OCI-LY7 (cell line): Measurements from ENCODE around the gene UBE2E3. TPM values are rescaled to one million over a fixed set of nuclear protein-coding genes. Genes with fewer than 3 reads are reported as not detected.
A peak's percentile ranks its signal among the peaks of the same experiment; 100 is the strongest.
"Not testable (repeated sequence)": the region's sequence is repeated elsewhere in the genome, so short reads cannot be mapped to it uniquely, and the experiment has no call there.

Source experiments
- BruUV-seq: library from RNA; stranded (reverse); fragments of 400-500 nt; replicated peaks from 2 replicates; lab custom pipeline; 2021; lab: Mats Ljungman, UMichigan
- CTCF ChIA-PET: fragments of 300-600 bp; sonication (Branson Sonifier 250); formaldehyde crosslinking; loops from one replicate; lab custom pipeline; 2022; ENCODE audit warnings: antibody characterized with exemption; ENCODE audit not compliant: unreplicated experiment; lab: Charles Lee
- POLR2A ChIA-PET: fragments of 300-600 bp; sonication (Branson Sonifier 250); formaldehyde crosslinking; loops from one replicate; lab custom pipeline; 2022; ENCODE audit warnings: antibody characterized with exemption; lab: Charles Lee
- DNase-seq: peaks from one replicate; pipeline ENCODE4 v3.0.0-alpha.2; 2015; ENCODE audit warnings: low spot score
- H2AFZ ChIP-seq: fragments of 200-600 bp; sonication (generic), shearing (Covaris generic); 2 replicates; pipeline ENCODE4 v1.6.1; 2014; ENCODE audit warnings: mild to moderate bottlenecking, antibody characterized with exemption, low read length, moderate library complexity
- H3K27ac ChIP-seq: fragments of 200-600 bp; sonication (generic); 2 replicates; pipeline ENCODE4 v1.5.1; 2014; ENCODE audit warnings: mixed run types, low read depth, mild to moderate bottlenecking, moderate library complexity, low read length, inconsistent platforms; ENCODE audit not compliant: poor library complexity, severe bottlenecking
- H3K36me3 ChIP-seq: fragments of 200-600 bp; sonication (generic); 2 replicates; pipeline ENCODE4 v1.6.1; 2014; ENCODE audit warnings: mild to moderate bottlenecking, antibody characterized with exemption, low read length, moderate library complexity, mixed read lengths; ENCODE audit not compliant: insufficient read depth
- H3K4me1 ChIP-seq: fragments of 200-600 bp; sonication (generic); 2 replicates; pipeline ENCODE4 v1.5.1; 2014; ENCODE audit warnings: mild to moderate bottlenecking, low read length; ENCODE audit not compliant: insufficient read depth, poor library complexity, severe bottlenecking
- H3K4me2 ChIP-seq: fragments of 200-600 bp; sonication (generic); 2 replicates; pipeline ENCODE4 v1.6.1; 2014; ENCODE audit warnings: mild to moderate bottlenecking, low read length
- H3K4me3 ChIP-seq: fragments of 200-600 bp; sonication (generic); 2 replicates; pipeline ENCODE4 v1.5.1; 2014; ENCODE audit warnings: mild to moderate bottlenecking, low read depth, low read length; ENCODE audit not compliant: poor library complexity, severe bottlenecking
- H3K79me2 ChIP-seq: fragments of 200-600 bp; sonication (generic); 2 replicates; pipeline ENCODE4 v1.6.1; 2016; ENCODE audit warnings: low read depth, mild to moderate bottlenecking, low read length, moderate library complexity, mixed read lengths; ENCODE audit not compliant: insufficient read depth
- H3K9me2 ChIP-seq: fragments of 200-600 bp; sonication (generic); 2 replicates; pipeline ENCODE4 v1.6.1; 2016; ENCODE audit warnings: mild to moderate bottlenecking, low read length, mixed read lengths; ENCODE audit not compliant: insufficient read depth
- H3K9me3 ChIP-seq: fragments of 200-600 bp; sonication (generic); 2 replicates; pipeline ENCODE4 v1.6.1; 2014; ENCODE audit warnings: mild to moderate bottlenecking, mixed run types, low read length, mixed read lengths
- H4K20me1 ChIP-seq: fragments of 200-600 bp; sonication (generic); 2 replicates; pipeline ENCODE4 v1.6.1; 2014; ENCODE audit warnings: mild to moderate bottlenecking, antibody characterized with exemption, low read length, moderate library complexity, mixed read lengths; ENCODE audit not compliant: insufficient read depth
- EZH2phosphoT487 ChIP-seq: fragments of 200-600 bp; sonication (generic); IDR thresholded peaks from 2 replicates; pipeline ENCODE4 v1.6.1; 2018; ENCODE audit warnings: low read depth, borderline replicate concordance, mild to moderate bottlenecking, mixed run types, antibody characterized with exemption, low read length, moderate library complexity, mixed read lengths
- intact Hi-C: fragments of 100-400 bp; cut with micrococcal nuclease; formaldehyde crosslinking; loops from one replicate; pipeline ENCODE4 v1.10.0; 2022; ENCODE audit not compliant: unreplicated experiment
- total RNA-seq, 2 experiments: library from RNA; depleted of rRNA in 1 of 2; stranded (reverse); fragments of >200 nt in 1 of 2; shearing (Covaris generic) in 1 of 2; gene quantifications; 2 replicates each; pipeline ENCODE4 v1.2.3, GENCODE V29; 2014 to 2022
- TF ChIP-seq, protein P1 (sequence below): fragments of 200-600 bp; sonication (generic); conservative IDR thresholded peaks from 2 replicates; pipeline ENCODE4 v1.5.1; 2014; ENCODE audit warnings: mild to moderate bottlenecking, antibody characterized with exemption, low read length, moderate library complexity, mixed read lengths

Gene UBE2E3
- total RNA-seq, 2 experiments from 2014 or later, result 33.7 to 48.6 TPM

DNA sequence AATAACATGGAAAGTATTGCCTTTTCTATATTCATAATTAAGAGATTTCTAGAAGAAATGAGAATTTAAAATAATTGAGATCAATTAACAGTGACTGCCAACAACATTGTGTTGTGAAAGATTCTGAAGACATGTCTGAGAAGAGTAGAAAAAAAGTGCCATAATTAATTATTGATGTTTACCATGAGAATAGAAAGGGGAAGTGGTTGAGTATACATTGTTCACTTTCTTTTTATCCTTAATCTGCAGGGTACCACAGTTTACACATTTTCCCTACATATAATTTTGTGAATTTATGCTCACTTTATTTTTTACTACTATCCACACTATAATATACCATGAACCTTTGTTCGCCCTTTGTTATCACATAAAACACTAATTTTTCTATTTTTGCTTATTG lies 47.1 kb upstream of the UBE2E3 start:
- H3K4me2 ChIP-seq, result no peak overlapping the region
- H4K20me1 ChIP-seq, result no peaks in the 10 kb centered on the region
- no peak overlapping the region for H3K4me3 ChIP-seq
- no peak for TF ChIP-seq EZH2phosphoT487
- TF ChIP-seq, protein P1, sequence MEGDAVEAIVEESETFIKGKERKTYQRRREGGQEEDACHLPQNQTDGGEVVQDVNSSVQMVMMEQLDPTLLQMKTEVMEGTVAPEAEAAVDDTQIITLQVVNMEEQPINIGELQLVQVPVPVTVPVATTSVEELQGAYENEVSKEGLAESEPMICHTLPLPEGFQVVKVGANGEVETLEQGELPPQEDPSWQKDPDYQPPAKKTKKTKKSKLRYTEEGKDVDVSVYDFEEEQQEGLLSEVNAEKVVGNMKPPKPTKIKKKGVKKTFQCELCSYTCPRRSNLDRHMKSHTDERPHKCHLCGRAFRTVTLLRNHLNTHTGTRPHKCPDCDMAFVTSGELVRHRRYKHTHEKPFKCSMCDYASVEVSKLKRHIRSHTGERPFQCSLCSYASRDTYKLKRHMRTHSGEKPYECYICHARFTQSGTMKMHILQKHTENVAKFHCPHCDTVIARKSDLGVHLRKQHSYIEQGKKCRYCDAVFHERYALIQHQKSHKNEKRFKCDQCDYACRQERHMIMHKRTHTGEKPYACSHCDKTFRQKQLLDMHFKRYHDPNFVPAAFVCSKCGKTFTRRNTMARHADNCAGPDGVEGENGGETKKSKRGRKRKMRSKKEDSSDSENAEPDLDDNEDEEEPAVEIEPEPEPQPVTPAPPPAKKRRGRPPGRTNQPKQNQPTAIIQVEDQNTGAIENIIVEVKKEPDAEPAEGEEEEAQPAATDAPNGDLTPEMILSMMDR, result no peak
- no peaks in the 10 kb centered on the region for H3K9me3 ChIP-seq
- no TSS peak for BruUV-seq
- no peaks in the 10 kb centered on the region for H3K79me2 ChIP-seq
- no peak overlapping the region for H3K27ac ChIP-seq
- H3K9me2 ChIP-seq, result no peaks in the 10 kb centered on the region
- no peak for DNase-seq
- ChIA-PET POLR2A (interaction anchor here (1.3 kb wide), 1 partner anchor 8 kb away, joined by 3 read pairs; no protein-coding TSS in a partner anchor), CTCF (no interaction called here)
- intact Hi-C loops, result no loop called here
- no peaks in the 10 kb centered on the region for H3K36me3 ChIP-seq
- no peaks in the 10 kb centered on the region for H3K4me1 ChIP-seq
- no peak overlapping the region for H2AFZ ChIP-seq

DNA sequence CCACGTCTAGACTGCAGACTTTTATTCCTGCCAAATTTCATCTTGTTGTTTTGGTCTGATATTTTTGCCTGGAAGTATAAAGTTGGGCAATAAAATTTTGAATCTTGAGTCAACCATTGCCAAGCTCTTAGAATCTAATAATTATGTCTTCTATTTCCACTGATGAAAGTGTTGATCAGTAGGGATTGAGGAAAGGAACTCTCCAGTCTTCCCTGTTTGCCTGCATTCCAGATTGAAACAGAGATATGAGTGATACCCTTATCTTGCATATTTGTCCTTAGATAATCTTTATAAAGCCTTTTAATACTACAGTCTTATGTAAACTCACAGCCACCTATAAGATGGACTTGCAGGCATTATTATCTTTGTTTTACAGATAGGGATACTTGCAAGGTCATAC lies 45.5 kb upstream of the UBE2E3 start:
- intact Hi-C loops, result no loop called here
- no peak for TF ChIP-seq EZH2phosphoT487
- TF ChIP-seq, protein P1, result no peak
- ChIA-PET POLR2A (no interaction called here), CTCF (no interaction called here)
- no peaks in the 10 kb centered on the region for H3K9me2 ChIP-seq
- no peak overlapping the region for H3K27ac ChIP-seq
- no peaks in the 10 kb centered on the region for H3K79me2 ChIP-seq
- H3K9me3 ChIP-seq, result no peaks in the 10 kb centered on the region
- no peaks in the 10 kb centered on the region for H3K4me1 ChIP-seq
- no peak overlapping the region for H3K4me3 ChIP-seq
- no peak overlapping the region for H2AFZ ChIP-seq
- no peak overlapping the region for H3K4me2 ChIP-seq
- H3K36me3 ChIP-seq, result no peaks in the 10 kb centered on the region
- H4K20me1 ChIP-seq, result no peaks in the 10 kb centered on the region
- BruUV-seq, result no TSS peak
- no peak for DNase-seq

DNA sequence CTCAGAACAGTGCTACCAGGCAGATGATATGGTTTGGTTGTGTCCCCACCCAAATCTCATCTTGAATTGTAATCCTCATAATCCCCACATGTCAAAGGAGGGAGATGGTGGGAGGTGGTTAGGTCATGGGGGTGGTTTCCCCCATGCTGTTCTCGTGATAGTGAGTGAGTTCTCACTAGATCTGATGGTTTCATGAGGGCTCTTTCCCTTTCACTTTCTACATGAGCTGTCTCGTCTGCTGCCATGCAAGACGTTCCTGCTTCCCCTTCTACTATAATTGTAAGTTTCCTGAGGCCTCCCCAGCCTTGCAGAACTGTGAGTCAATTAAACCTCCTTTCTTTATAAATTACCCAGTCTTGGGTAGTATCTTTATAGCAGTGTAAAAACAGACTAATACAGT lies 42.9 kb upstream of the UBE2E3 start:
- H3K9me3 ChIP-seq, intact Hi-C loops, H3K79me2 ChIP-seq, H3K4me3 ChIP-seq, H4K20me1 ChIP-seq, BruUV-seq, H3K27ac ChIP-seq, CTCF ChIA-PET, H3K4me2 ChIP-seq, H2AFZ ChIP-seq, H3K36me3 ChIP-seq, H3K9me2 ChIP-seq, H3K4me1 ChIP-seq: not testable (repeated sequence)
- peak; percentile 1 for DNase-seq
- POLR2A ChIA-PET, result interaction anchor here (1.1 kb wide), 1 partner anchor 780 kb away, joined by 3 read pairs; no protein-coding TSS in a partner anchor
